EH (cell line): ENCODE data around the gene TAF5L.
A peak's percentile ranks its signal among the peaks of the same experiment; 100 is the strongest.

ENCODE experiments used
- DNase-seq: peaks from one replicate; pipeline ENCODE4 v3.0.0-alpha.2; 2015; ENCODE audit warnings: low read depth

TAF5L gene

GRCh38 chr1:229625915-229626831 lies at the start of gene TAF5L, which contains the start of gene URB2:
Gene TAF5L (minus strand): TSS chr1:229626122. CDS start chr1:229614482, 11,640 bp downstream.
Gene URB2 (plus strand): TSS chr1:229626247. CDS start chr1:229627634, 1,387 bp downstream.
- peak; percentile 89 for DNase-seq

- no peak for DNase-seq
These were observed 49.5 kb upstream of the TAF5L start for GRCh38 chr1:229675396-229675795.

GRCh38 chr1:229674042-229674441 lies 48.1 kb upstream of the TAF5L start:
- no peak for DNase-seq

- no peak for DNase-seq
These were observed 46.3 kb upstream of the TAF5L start for GRCh38 chr1:229672246-229672645.

- no peak for DNase-seq
These were observed 45.4 kb upstream of the TAF5L start for GRCh38 chr1:229671310-229671709.

GRCh38 chr1:229669333-229669732 lies 43.4 kb upstream of the TAF5L start:
- DNase-seq = no peak

GRCh38 chr1:229666585-229666984 lies 40.7 kb upstream of the TAF5L start:
- no peak for DNase-seq

GRCh38 chr1:229665912-229666558 lies 40.1 kb upstream of the TAF5L start:
- no peak for DNase-seq

- DNase-seq = peak; percentile 21
These were observed 38.3 kb upstream of the TAF5L start for GRCh38 chr1:229664133-229664689.

- DNase-seq = no peak
These were observed 36.0 kb upstream of the TAF5L start for GRCh38 chr1:229661897-229662296.

GRCh38 chr1:229661022-229661877 lies 35.3 kb upstream of the TAF5L start:
- peak; percentile 68 for DNase-seq

- no peak for DNase-seq
These were observed 32.3 kb upstream of the TAF5L start for GRCh38 chr1:229657993-229658755.

GRCh38 chr1:229655781-229656180 lies 29.9 kb upstream of the TAF5L start:
- no peak for DNase-seq

GRCh38 chr1:229653420-229653819 lies 27.5 kb upstream of the TAF5L start:
- no peak for DNase-seq

GRCh38 chr1:229651546-229651945 lies 25.6 kb upstream of the TAF5L start:
- DNase-seq = no peak

- DNase-seq = no peak
These were observed 24.1 kb upstream of the TAF5L start for GRCh38 chr1:229650045-229650444.

GRCh38 chr1:229648406-229648805 lies 22.5 kb upstream of the TAF5L start:
- DNase-seq = no peak

GRCh38 chr1:229645324-229645993 lies 19.5 kb upstream of the TAF5L start:
- DNase-seq = no peak

GRCh38 chr1:229643996-229644745 lies 18.2 kb upstream of the TAF5L start:
- DNase-seq = peak; percentile 27

- no peak for DNase-seq
These were observed 17.0 kb upstream of the TAF5L start for GRCh38 chr1:229642970-229643369.
